ENCODE results near the gene COL25A1. TPM values are rescaled to one million over a fixed set of nuclear protein-coding genes. Genes with fewer than 3 reads are reported as not detected.

The COL25A1 gene
- total RNA-seq, 2 experiments from 2014 or later = not detected

DNA sequence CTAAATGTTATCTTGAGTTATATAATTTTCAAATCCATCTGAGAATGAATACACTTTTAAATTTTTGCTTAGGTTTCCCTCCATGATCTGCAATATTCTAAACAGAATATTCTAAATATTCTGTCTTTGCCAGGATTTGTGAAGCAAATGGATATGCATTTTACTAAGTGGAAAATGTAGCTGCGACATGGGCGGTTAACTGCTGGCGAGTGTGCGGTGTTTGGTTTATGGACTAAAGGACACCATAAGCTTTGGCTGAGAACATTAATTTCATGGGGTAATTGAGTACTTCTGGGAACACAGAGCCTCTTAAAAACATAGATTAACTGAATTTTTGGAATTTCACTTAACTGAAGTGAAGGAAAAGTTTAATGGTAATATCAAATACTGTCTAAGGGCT is 385.8 kb downstream of the COL25A1 start:
- DNase-seq (no peak), ATAC-seq (no peak)
- POLR2A ChIA-PET = no interaction called here
- CTCF ChIA-PET = no interaction called here
- H3K4me3 Mint-ChIP-seq = no peak overlapping the region
- no peaks in the 10 kb centered on the region for H3K27me3 Mint-ChIP-seq
- intact Hi-C loops (cut with DNase I, micrococcal nuclease) = no loop called here
- no peaks in the 10 kb centered on the region for H3K9me3 Mint-ChIP-seq (ENCODE audit: low read depth)
- no peak overlapping the region for H3K27ac Mint-ChIP-seq
- no peaks in the 10 kb centered on the region for H3K4me1 Mint-ChIP-seq
- H3K36me3 Mint-ChIP-seq (ENCODE audit: low read depth) = no peaks in the 10 kb centered on the region

DNA sequence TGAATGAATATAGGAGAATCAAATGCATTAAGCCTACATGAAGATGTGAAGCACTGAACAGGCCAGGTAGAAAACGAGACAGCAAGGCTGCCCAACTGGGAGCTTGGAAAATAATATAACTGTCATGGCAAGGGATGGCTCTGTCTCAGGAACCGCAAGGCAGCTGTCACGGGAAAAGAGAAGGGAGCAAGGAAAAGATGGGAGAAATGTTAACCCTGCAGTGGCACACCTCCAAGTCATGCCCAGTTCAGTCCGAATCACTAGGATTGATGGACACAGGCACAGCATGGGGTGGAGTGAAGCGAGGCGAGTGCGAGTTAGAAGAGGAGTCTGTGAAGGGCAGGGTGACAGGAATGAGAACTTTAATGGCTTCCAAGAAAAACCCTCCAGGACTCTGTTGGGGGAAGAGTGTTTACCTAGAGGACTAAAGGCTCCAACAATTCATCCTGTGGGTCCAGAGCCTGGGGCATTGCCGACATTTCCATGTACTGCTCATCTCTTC is 395.5 kb downstream of the COL25A1 start:
- DNase-seq (no peak), ATAC-seq (no peak)
- intact Hi-C loops (cut with DNase I, micrococcal nuclease) = no loop called here
- H3K4me1 Mint-ChIP-seq = no peaks in the 10 kb centered on the region
- H3K36me3 Mint-ChIP-seq (ENCODE audit: low read depth) = no peaks in the 10 kb centered on the region
- POLR2A ChIA-PET = no interaction called here
- peaks cover 4% of the 10 kb centered on the region for H3K27me3 Mint-ChIP-seq
- H3K9me3 Mint-ChIP-seq (ENCODE audit: low read depth) = no peaks in the 10 kb centered on the region
- H3K4me3 Mint-ChIP-seq = no peak overlapping the region
- no peak overlapping the region for H3K27ac Mint-ChIP-seq
- CTCF ChIA-PET = no interaction called here

DNA sequence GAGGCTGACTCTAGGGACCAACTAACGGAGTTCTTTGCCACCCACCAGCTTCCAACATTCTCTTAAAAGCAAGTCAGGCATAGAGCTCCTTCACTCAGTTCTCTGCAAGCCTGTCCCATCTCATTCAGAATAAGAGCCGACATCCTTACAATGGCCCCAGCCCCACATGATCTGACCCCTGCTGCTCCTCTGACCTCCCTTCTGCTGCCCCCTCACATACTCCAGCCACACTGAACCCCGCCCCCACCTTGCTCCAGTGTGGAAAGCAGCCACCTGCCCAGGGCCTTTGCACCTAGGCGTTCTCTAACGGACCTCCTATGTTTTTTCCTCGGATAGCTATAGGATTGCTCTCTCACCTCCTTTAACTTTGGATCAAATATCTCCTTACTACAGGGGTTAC is 396.5 kb downstream of the COL25A1 start:
- no peaks in the 10 kb centered on the region for H3K4me1 Mint-ChIP-seq
- no peaks in the 10 kb centered on the region for H3K36me3 Mint-ChIP-seq (ENCODE audit: low read depth)
- intact Hi-C loops (cut with DNase I, micrococcal nuclease) = no loop called here

GRCh38 chr4:108903464-108904221 is 398.8 kb downstream of the COL25A1 start:
- ChIA-PET CTCF (interaction anchor here (0.7 kb wide), 1 partner anchor 22 kb away, joined by 4 read pairs; no protein-coding TSS in a partner anchor), POLR2A (no interaction called here)
- DNase-seq (no peak), ATAC-seq (no peak)
- no peaks in the 10 kb centered on the region for H3K36me3 Mint-ChIP-seq (ENCODE audit: low read depth)
- intact Hi-C loops (cut with DNase I, micrococcal nuclease) = no loop called here
- no peaks in the 10 kb centered on the region for H3K4me1 Mint-ChIP-seq
- no peak overlapping the region for H3K4me3 Mint-ChIP-seq
- H3K9me3 Mint-ChIP-seq (ENCODE audit: low read depth) = no peaks in the 10 kb centered on the region
- peaks cover 1% of the 10 kb centered on the region for H3K27me3 Mint-ChIP-seq
- no peak overlapping the region for H3K27ac Mint-ChIP-seq

More for the DNA sequence above, 396.5 kb downstream of the COL25A1 start:
- POLR2A ChIA-PET = no interaction called here
- Mint-ChIP-seq H3K27me3 (peaks cover 4% of the 10 kb centered on the region), H3K27ac (no peak overlapping the region), H3K9me3 (ENCODE audit: low read depth) (no peaks in the 10 kb centered on the region), H3K4me3 (no peak overlapping the region)
- ATAC-seq = no peak
- DNase-seq = no peak
- CTCF ChIA-PET = no interaction called here

- DNase-seq (no peak), ATAC-seq (no peak)
- intact Hi-C loops (cut with DNase I, micrococcal nuclease) = no loop called here
- CTCF ChIA-PET = no interaction called here
- Mint-ChIP-seq H3K27ac (no peak overlapping the region), H3K9me3 (ENCODE audit: low read depth) (no peaks in the 10 kb centered on the region), H3K4me1 (no peaks in the 10 kb centered on the region), H3K4me3 (no peak overlapping the region), H3K36me3 (ENCODE audit: low read depth) (no peaks in the 10 kb centered on the region), H3K27me3 (no peaks in the 10 kb centered on the region)
- POLR2A ChIA-PET = no interaction called here
These were observed 399.7 kb downstream of the COL25A1 start for GRCh38 chr4:108902769-108903168.

DNA sequence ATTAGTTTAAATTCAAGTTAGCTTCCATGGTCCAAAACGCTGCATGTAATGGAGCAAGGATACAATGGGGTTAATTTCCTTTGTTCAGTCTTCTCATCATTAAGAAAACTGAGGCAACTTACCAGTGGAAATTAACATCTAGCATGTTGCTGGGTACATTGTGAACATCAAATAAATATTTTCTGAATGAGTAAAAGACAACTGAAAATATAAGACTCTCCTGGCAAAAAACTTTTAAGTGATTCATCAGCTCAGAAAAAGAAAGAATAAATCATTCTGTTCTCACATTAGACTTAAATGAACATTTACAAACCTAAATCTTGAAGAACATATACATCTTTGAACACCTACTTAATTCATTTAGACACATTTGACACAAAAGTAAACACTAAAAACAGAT is 401.2 kb downstream of the COL25A1 start:
- POLR2A ChIA-PET = no interaction called here
- Mint-ChIP-seq H3K36me3 (ENCODE audit: low read depth) (no peaks in the 10 kb centered on the region), H3K4me1 (no peaks in the 10 kb centered on the region), H3K4me3 (no peak overlapping the region), H3K27ac (no peak overlapping the region), H3K27me3 (no peaks in the 10 kb centered on the region), H3K9me3 (ENCODE audit: low read depth) (no peaks in the 10 kb centered on the region)
- ATAC-seq = no peak
- CTCF ChIA-PET = interaction anchor here (1.1 kb wide), 1 partner anchor 20 kb away, joined by 3 read pairs; no protein-coding TSS in a partner anchor
- intact Hi-C loops (cut with DNase I, micrococcal nuclease) = no loop called here
- no peak for DNase-seq

GRCh38 chr4:108900018-108900580 is 402.4 kb downstream of the COL25A1 start:
- no peaks in the 10 kb centered on the region for H3K9me3 Mint-ChIP-seq (ENCODE audit: low read depth)
- H3K27ac Mint-ChIP-seq = no peak overlapping the region
- no peaks in the 10 kb centered on the region for H3K27me3 Mint-ChIP-seq
- intact Hi-C loops (cut with DNase I, micrococcal nuclease) = no loop called here
- CTCF ChIA-PET = no interaction called here
- DNase-seq = no peak
- POLR2A ChIA-PET = no interaction called here
- ATAC-seq = no peak
- H3K4me3 Mint-ChIP-seq = no peak overlapping the region
- H3K36me3 Mint-ChIP-seq (ENCODE audit: low read depth) = no peaks in the 10 kb centered on the region
- H3K4me1 Mint-ChIP-seq = no peaks in the 10 kb centered on the region

DNA sequence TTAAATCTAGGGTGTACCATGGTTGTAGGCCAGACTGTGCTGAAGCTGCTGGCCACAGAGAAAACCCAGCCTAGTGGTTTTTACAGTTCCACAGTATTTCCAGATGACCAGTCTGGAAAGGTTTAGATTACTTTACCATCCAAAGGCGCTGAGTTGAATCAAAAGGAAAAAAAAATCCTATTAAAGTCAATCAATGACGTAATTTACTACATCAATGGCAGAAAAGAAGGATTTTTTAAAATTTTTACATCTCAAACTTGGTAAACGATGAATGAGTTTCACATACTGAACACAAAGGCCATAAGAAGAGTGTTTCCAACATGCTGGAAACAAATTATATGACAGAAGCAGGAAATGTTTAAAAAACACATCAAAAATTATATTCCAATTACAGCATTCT is 409.0 kb downstream of the COL25A1 start:
- CTCF ChIA-PET = interaction anchor here (1.3 to 1.6 kb wide), 2 partner anchors 18 to 216 kb away, joined by 3 to 4 read pairs; no protein-coding TSS in a partner anchor
- Mint-ChIP-seq H3K27ac (no peak overlapping the region), H3K4me3 (no peak overlapping the region), H3K4me1 (no peaks in the 10 kb centered on the region), H3K36me3 (ENCODE audit: low read depth) (no peaks in the 10 kb centered on the region), H3K9me3 (ENCODE audit: low read depth) (no peaks in the 10 kb centered on the region), H3K27me3 (no peaks in the 10 kb centered on the region)
- ATAC-seq (no peak), DNase-seq (no peak)
- POLR2A ChIA-PET = no interaction called here
- intact Hi-C loops (cut with DNase I, micrococcal nuclease) = no loop called here

DNA sequence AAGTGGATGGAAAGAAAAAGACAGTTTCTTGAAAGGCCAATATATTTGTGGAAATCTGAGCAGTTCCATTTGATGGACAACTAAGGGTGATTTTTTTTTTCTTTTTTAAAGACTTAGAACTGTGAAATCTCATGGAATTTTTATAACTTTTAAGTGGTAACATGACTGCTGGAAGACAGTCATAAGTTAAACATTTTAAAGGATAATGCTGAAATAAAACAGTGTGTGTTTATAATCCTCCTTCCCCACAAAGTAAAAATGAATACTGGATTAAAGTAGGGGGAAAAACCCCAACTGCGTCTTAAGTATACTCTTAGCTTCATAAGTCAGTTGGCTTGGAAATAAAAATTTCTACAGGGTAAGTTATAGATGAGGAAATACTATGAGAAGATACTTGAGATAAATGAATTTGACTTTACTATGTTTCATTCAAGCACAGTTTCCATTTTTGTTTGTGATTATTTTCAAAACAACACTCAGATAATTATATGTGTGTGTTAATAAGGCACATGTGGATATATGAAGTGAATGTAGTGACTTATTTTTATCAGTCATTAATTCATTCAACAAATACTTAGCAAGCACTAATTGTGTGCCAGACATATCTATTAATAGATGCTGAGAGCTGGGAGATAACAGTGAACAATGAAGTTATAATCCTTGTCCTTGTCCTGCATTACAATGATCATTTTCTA is 410.4 kb downstream of the COL25A1 start:
- Mint-ChIP-seq H3K27ac (no peak overlapping the region), H3K27me3 (no peaks in the 10 kb centered on the region), H3K9me3 (ENCODE audit: low read depth) (no peaks in the 10 kb centered on the region), H3K36me3 (ENCODE audit: low read depth) (no peaks in the 10 kb centered on the region), H3K4me3 (no peak overlapping the region), H3K4me1 (no peaks in the 10 kb centered on the region)
- CTCF ChIA-PET = no interaction called here
- intact Hi-C loops (cut with DNase I, micrococcal nuclease) = no loop called here
- POLR2A ChIA-PET = no interaction called here
- no peak for ATAC-seq
- no peak for DNase-seq

DNA sequence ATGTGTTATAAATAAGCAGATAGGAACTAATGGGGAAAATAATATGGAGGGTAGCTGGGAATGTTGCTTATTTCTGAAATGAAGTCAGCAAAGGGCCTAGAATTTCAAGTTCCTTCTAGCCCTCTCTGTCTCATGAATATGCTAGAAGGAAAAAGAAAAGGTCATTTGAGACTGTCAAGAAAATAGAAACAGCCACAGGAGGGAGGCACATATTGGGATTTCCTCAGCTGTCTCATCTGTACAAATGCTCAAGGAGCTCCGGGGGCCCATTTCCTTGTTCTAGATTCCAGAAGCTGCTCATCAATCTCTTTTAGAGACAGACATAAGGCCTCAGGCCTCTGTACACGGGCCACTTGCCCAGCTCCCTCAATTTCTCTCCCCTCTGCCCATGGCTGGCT is 412.0 kb downstream of the COL25A1 start:
- no peak for ATAC-seq
- no peaks in the 10 kb centered on the region for H3K27me3 Mint-ChIP-seq
- H3K36me3 Mint-ChIP-seq (ENCODE audit: low read depth) = no peaks in the 10 kb centered on the region
- intact Hi-C loops (cut with DNase I, micrococcal nuclease) = no loop called here
- H3K9me3 Mint-ChIP-seq (ENCODE audit: low read depth) = no peaks in the 10 kb centered on the region
- H3K27ac Mint-ChIP-seq = no peak overlapping the region
- no peak overlapping the region for H3K4me3 Mint-ChIP-seq
- no peaks in the 10 kb centered on the region for H3K4me1 Mint-ChIP-seq
- no peak for DNase-seq
- ChIA-PET POLR2A (no interaction called here), CTCF (interaction anchor here (0.6 kb wide), 1 partner anchor 240 kb away, joined by 3 read pairs; the partner anchor contains the start of gene OSTC)

DNA sequence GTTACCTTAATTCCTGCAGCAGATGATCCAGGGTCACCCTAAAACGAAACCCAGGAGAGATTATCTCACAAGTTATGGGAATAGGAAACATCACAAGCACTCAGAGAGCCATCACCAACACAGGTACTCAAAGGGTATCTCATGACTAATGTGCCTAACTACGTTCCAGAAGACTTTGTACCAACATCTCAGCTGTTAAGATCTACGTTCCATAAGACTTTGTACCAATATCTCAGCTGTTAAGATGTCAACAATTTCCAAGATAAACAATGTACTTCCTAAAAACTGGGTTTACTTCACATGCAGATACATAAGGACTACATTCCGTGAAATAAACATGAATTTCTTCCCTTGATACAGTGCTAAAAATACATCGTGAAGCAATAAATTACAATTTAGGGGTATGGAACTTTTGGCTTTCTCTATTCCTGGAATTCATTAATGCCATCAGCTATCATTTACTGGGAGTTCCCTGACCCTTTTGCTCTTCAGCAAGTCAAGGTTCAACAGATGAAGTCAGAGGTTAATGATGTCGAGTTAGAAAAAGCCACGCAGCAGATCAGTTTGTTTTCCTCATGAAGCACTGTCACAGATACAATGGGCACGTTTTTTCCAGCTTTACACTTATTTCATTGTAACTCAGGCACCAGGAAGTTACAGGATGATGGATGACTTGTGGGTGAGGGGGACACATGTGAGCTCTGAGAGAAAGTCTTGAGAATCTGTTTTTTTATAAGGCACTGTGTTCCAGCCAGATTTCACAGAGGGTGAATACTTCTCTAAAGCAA is 412.6 kb downstream of the COL25A1 start:
- intact Hi-C loops (cut with DNase I, micrococcal nuclease) = no loop called here
- ChIA-PET POLR2A (no interaction called here), CTCF (interaction anchor here (0.6 kb wide), 1 partner anchor 239 kb away, joined by 3 read pairs; the partner anchor contains the start of gene OSTC)
- DNase-seq (no peak), ATAC-seq (no peak)
- peaks cover 2% of the 10 kb centered on the region for H3K4me1 Mint-ChIP-seq
- H3K27ac Mint-ChIP-seq = no peak overlapping the region
- no peak overlapping the region for H3K4me3 Mint-ChIP-seq
- H3K27me3 Mint-ChIP-seq = no peaks in the 10 kb centered on the region
- H3K9me3 Mint-ChIP-seq (ENCODE audit: low read depth) = no peaks in the 10 kb centered on the region
- no peaks in the 10 kb centered on the region for H3K36me3 Mint-ChIP-seq (ENCODE audit: low read depth)

Data from activated CD4-positive, alpha-beta T cell treated with anti-CD3 and anti-CD28 coated beads for 36 hours (primary cell).